GM21381 (cell line): ENCODE results near the gene NRP1.

Experiments used
- ATAC-seq: cut with Tn5 transposase; IDR thresholded peaks from one replicate; pipeline ENCODE4 v1.9.1; 2021; ENCODE audit warnings: mild to moderate bottlenecking, moderate library complexity; ENCODE audit not compliant: unreplicated experiment

The NRP1 gene

GRCh38 chr10:33350041-33350440 is 15.6 kb upstream of the NRP1 start:
- no peak for ATAC-seq

- no peak for ATAC-seq
These were observed 14.8 kb upstream of the NRP1 start for GRCh38 chr10:33349268-33349667.

- no peak for ATAC-seq
These were observed 12.7 kb upstream of the NRP1 start for GRCh38 chr10:33347211-33347610.

- no peak for ATAC-seq
These were observed 10.8 kb upstream of the NRP1 start for GRCh38 chr10:33345236-33345635.

- no peak for ATAC-seq
These were observed 10.2 kb upstream of the NRP1 start for GRCh38 chr10:33344676-33345075.

GRCh38 chr10:33341637-33342036 is 7.2 kb upstream of the NRP1 start:
- no peak for ATAC-seq

GRCh38 chr10:33337326-33337957 is 3.0 kb upstream of the NRP1 start:
- no peak for ATAC-seq

GRCh38 chr10:33336582-33337325 is 2.3 kb upstream of the NRP1 start:
- ATAC-seq = no peak

- no peak for ATAC-seq
These were observed 1.5 kb upstream of the NRP1 start for GRCh38 chr10:33335801-33336581.

- no peak for ATAC-seq
These were observed 1.0 kb upstream of the NRP1 start for GRCh38 chr10:33335551-33335800.

GRCh38 chr10:33334805-33335550 is 511 bp upstream of the NRP1 start:
- ATAC-seq = no peak

- no peak for ATAC-seq
These were observed 986 bp downstream of the NRP1 start for GRCh38 chr10:33333260-33334101.

GRCh38 chr10:33332183-33333065 is 2.0 kb downstream of the NRP1 start:
- no peak for ATAC-seq

GRCh38 chr10:33331379-33331694 is 3.1 kb downstream of the NRP1 start:
- ATAC-seq = no peak

GRCh38 chr10:33330543-33331378 is 3.7 kb downstream of the NRP1 start:
- peak; percentile 51 for ATAC-seq

GRCh38 chr10:33329178-33329577 is 5.3 kb downstream of the NRP1 start:
- ATAC-seq = no peak

GRCh38 chr10:33328253-33328652 is 6.2 kb downstream of the NRP1 start:
- ATAC-seq = no peak

GRCh38 chr10:33327751-33328150 is 6.7 kb downstream of the NRP1 start:
- ATAC-seq = no peak

- ATAC-seq = no peak
These were observed 7.5 kb downstream of the NRP1 start for GRCh38 chr10:33326933-33327332.
